H7 (cell line): ENCODE data around the gene AXIN2. TPM values are rescaled to one million over a fixed set of nuclear protein-coding genes. Genes with fewer than 3 reads are reported as not detected.

Experiments used
- DNase-seq: peaks from one replicate; pipeline ENCODE4 v3.0.0; 2012
- H3K27me3 ChIP-seq: 2 replicates; pipeline ENCODE4 v1.6.0; 2011; ENCODE audit warnings: mild to moderate bottlenecking, low read length; ENCODE audit not compliant: control insufficient read depth, insufficient read depth
- H3K36me3 ChIP-seq: replicated peaks from 2 replicates; pipeline ENCODE4 v1.5.1; 2011; ENCODE audit warnings: low read length; ENCODE audit not compliant: control insufficient read depth, insufficient read depth
- H3K4me3 ChIP-seq: 2 replicates; pipeline ENCODE4 v1.5.1; 2011; ENCODE audit warnings: low read depth, mild to moderate bottlenecking, control low read depth, low read length, moderate library complexity; ENCODE audit not compliant: insufficient read depth
- total RNA-seq: library from RNA; depleted of rRNA; stranded (reverse); fragments of >200 nt; shearing (Covaris generic); gene quantifications from 2 replicates; pipeline ENCODE4 v1.2.3, GENCODE V29; 2014

The AXIN2 gene
- total RNA-seq, 1 experiment from 2014 or later = 36.1 TPM

GRCh38 chr17:65553009-65553645, 8.3 kb downstream of the AXIN2 start:
- peaks cover 13% of the 10 kb centered on the region for H3K36me3 ChIP-seq

DNA sequence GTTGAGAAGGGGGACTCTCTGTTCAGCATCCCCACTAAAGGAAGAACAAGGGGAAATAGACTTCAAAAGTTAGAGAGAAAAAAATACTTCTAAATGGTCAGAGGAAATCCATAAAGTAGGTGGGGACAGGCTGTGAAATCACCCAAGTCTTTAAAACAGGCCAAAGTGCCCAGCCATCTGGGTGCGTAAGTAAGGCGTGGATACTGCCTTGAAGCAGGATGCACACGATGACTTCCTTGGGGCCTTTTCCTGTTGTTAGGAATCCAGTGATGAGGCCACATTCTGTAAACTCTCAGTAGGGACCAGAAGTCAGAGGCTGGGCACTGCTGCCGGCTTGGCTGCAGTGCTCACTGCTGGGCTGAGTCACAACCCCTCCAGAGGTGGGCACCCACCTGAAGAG, 9.2 kb downstream of the AXIN2 start:
- Histone ChIP-seq H3K4me3 (no peak overlapping the region), H3K36me3 (peaks cover 7% of the 10 kb centered on the region), H3K27me3 (no peaks in the 10 kb centered on the region)
- DNase-seq = no peak

More at GRCh38 chr17:65553009-65553645, 8.3 kb downstream of the AXIN2 start:
- no peak overlapping the region for H3K4me3 ChIP-seq
- no peaks in the 10 kb centered on the region for H3K27me3 ChIP-seq
- DNase-seq = no peak

- peaks cover 7% of the 10 kb centered on the region for H3K36me3 ChIP-seq
- no peak overlapping the region for H3K4me3 ChIP-seq
- DNase-seq = no peak
- no peaks in the 10 kb centered on the region for H3K27me3 ChIP-seq
Measured at GRCh38 chr17:65551267-65552040, 10.0 kb downstream of the AXIN2 start.

GRCh38 chr17:65550758-65551157, 10.7 kb downstream of the AXIN2 start:
- H3K4me3 ChIP-seq = no peak overlapping the region
- no peaks in the 10 kb centered on the region for H3K27me3 ChIP-seq
- peaks cover 4% of the 10 kb centered on the region for H3K36me3 ChIP-seq
- no peak for DNase-seq

- Histone ChIP-seq H3K27me3 (no peaks in the 10 kb centered on the region), H3K36me3 (peaks cover 4% of the 10 kb centered on the region), H3K4me3 (no peak overlapping the region)
- DNase-seq = peak; percentile 64
Measured at GRCh38 chr17:65550075-65550662, 11.3 kb downstream of the AXIN2 start.

- Histone ChIP-seq H3K36me3 (peaks cover 6% of the 10 kb centered on the region), H3K27me3 (no peaks in the 10 kb centered on the region), H3K4me3 (no peak overlapping the region)
- no peak for DNase-seq
Measured at GRCh38 chr17:65548269-65548969, 13.0 kb downstream of the AXIN2 start.

DNA sequence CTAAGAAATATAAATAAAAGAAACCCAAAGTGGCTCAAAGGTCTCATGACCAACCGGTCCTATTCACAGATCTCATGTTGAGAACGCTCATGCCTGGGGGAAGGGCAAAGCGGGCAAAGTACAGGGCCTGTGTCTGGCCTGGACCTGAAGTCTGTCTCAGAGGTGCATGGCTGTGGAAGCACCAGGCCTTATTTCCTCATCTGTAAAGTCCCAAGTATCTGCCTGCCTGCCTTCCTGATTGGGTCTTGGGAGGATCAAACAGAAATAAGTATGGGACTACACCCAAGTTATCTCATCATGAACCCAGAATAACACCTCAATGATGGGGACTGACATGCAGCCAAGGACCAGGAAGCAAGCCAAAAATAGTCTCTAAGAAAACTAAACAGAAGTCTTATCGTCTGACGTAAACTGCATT, 14.2 kb downstream of the AXIN2 start:
- Histone ChIP-seq H3K36me3 (peaks cover 6% of the 10 kb centered on the region), H3K4me3 (no peak overlapping the region), H3K27me3 (no peaks in the 10 kb centered on the region)
- no peak for DNase-seq

GRCh38 chr17:65546579-65546978, 14.9 kb downstream of the AXIN2 start:
- H3K27me3 ChIP-seq = no peaks in the 10 kb centered on the region
- no peak overlapping the region for H3K4me3 ChIP-seq
- H3K36me3 ChIP-seq = peaks cover 6% of the 10 kb centered on the region
- no peak for DNase-seq

- H3K36me3 ChIP-seq = peaks cover 6% of the 10 kb centered on the region
- peak; percentile 58 for DNase-seq
Measured at GRCh38 chr17:65545705-65546523, 15.5 kb downstream of the AXIN2 start.

GRCh38 chr17:65544672-65545071, 16.8 kb downstream of the AXIN2 start:
- Histone ChIP-seq H3K4me3 (no peak overlapping the region), H3K27me3 (no peaks in the 10 kb centered on the region), H3K36me3 (peaks cover 10% of the 10 kb centered on the region)
- DNase-seq = no peak

More at GRCh38 chr17:65545705-65546523, 15.5 kb downstream of the AXIN2 start:
- no peak overlapping the region for H3K4me3 ChIP-seq
- H3K27me3 ChIP-seq = no peaks in the 10 kb centered on the region

DNA sequence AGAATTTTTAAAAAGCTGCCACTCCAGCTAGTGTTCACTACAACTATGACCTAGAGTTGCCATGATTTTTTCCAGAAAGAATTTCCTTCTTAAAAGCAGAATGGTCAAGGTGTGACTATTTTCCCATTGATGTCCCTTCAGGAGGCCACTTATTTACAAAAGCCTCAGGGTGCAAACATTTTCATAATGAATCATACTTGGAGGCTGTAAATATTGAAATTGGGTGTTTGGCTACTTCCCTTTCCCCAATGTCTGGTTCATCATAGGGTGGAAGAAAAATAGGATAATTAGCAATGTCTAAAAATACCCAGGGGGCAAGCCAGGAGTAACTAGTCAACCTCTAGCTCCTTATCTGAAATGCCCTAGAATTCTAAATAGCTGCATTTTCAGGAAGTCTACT, 18.8 kb downstream of the AXIN2 start:
- Histone ChIP-seq H3K27me3 (no peaks in the 10 kb centered on the region), H3K4me3 (no peak overlapping the region), H3K36me3 (peaks cover 15% of the 10 kb centered on the region)
- no peak for DNase-seq

GRCh38 chr17:65542067-65542466, 19.4 kb downstream of the AXIN2 start:
- Histone ChIP-seq H3K27me3 (no peaks in the 10 kb centered on the region), H3K4me3 (no peak overlapping the region), H3K36me3 (peaks cover 18% of the 10 kb centered on the region)
- no peak for DNase-seq

- no peak for DNase-seq
- no peak overlapping the region for H3K4me3 ChIP-seq
- H3K36me3 ChIP-seq = peaks cover 21% of the 10 kb centered on the region
- no peaks in the 10 kb centered on the region for H3K27me3 ChIP-seq
Measured at GRCh38 chr17:65541453-65541852, 20.0 kb downstream of the AXIN2 start.
